NT2/D1 (cell line): ENCODE measurements around the gene POLR3A.
"Not testable (repeated sequence)": the region's sequence is repeated elsewhere in the genome, so short reads cannot be mapped to it uniquely, and the experiment has no call there.

Experiments
- DNase-seq: peaks from one replicate; pipeline ENCODE4 v3.0.0-alpha.2; 2011; ENCODE audit warnings: low read depth, low spot score
- H3K27me3 ChIP-seq: 2 replicates; pipeline ENCODE4 v1.6.0; 2011; ENCODE audit warnings: mild to moderate bottlenecking; ENCODE audit not compliant: insufficient read length, insufficient read depth
- H3K36me3 ChIP-seq: 2 replicates; pipeline ENCODE4 v1.6.1; 2011; ENCODE audit warnings: mild to moderate bottlenecking, low read length, mixed read lengths; ENCODE audit not compliant: insufficient read depth, insufficient read length
- H3K4me1 ChIP-seq: 2 replicates; pipeline ENCODE4 v1.5.1; 2011; ENCODE audit not compliant: insufficient read depth, insufficient read length
- H3K4me3 ChIP-seq: 2 replicates; pipeline ENCODE4 v1.5.1; 2011; ENCODE audit warnings: low read depth; ENCODE audit not compliant: insufficient read length
- H3K9ac ChIP-seq: 2 replicates; pipeline ENCODE4 v1.6.0; 2011; ENCODE audit warnings: low read depth; ENCODE audit not compliant: insufficient read length
- H3K9me3 ChIP-seq: 2 replicates; pipeline ENCODE4 v1.5.1; 2011; ENCODE audit warnings: mild to moderate bottlenecking, low read length; ENCODE audit not compliant: insufficient read depth
- SUZ12 ChIP-seq: IDR thresholded peaks from 2 replicates; pipeline ENCODE4 v1.6.1; 2011; ENCODE audit not compliant: insufficient read length, insufficient read depth; ENCODE audit errors: extremely low read depth
- YY1 ChIP-seq: IDR thresholded peaks from 2 replicates; pipeline ENCODE4 v1.6.1; 2011; ENCODE audit not compliant: insufficient read length, insufficient read depth
- ZNF274 ChIP-seq: IDR thresholded peaks from 2 replicates; pipeline ENCODE4 v1.6.1; 2011; ENCODE audit warnings: mild to moderate bottlenecking, low read depth, low read length

POLR3A gene

GRCh38 chr10:78029269-78030226 lies at the start of gene POLR3A:
Gene POLR3A, minus strand, starts transcription at chr10:78029515. Its CDS starts 108 bp downstream, at chr10:78029407.
- Histone ChIP-seq H3K27me3 (no peaks in the 10 kb centered on the region), H3K4me1 (peaks cover 2% of the 10 kb centered on the region), H3K9ac (peak within 1 kb of the TSS; percentile 88), H3K4me3 (peak within 1 kb of the TSS; percentile 89), H3K9me3 (no peaks in the 10 kb centered on the region), H3K36me3 (peaks cover 38% of the 10 kb centered on the region)
- TF ChIP-seq ZNF274 (no peak), SUZ12 (no peak), YY1 (no peak)
- DNase-seq, result peak; percentile 85

GRCh38 chr10:78078539-78079330 lies 49.4 kb upstream of the POLR3A start:
- H3K9ac ChIP-seq, result no peak overlapping the region
- H3K4me3 ChIP-seq, result no peak overlapping the region
- H3K9me3 ChIP-seq, result peaks cover 8% of the 10 kb centered on the region; the same call in 1 of the 2 replicates
- H3K36me3 ChIP-seq, result no peaks in the 10 kb centered on the region
- no peak for TF ChIP-seq YY1
- TF ChIP-seq SUZ12, result no peak
- no peak for TF ChIP-seq ZNF274
- H3K27me3 ChIP-seq, result no peaks in the 10 kb centered on the region
- H3K4me1 ChIP-seq, result no peaks in the 10 kb centered on the region
- DNase-seq, result no peak

GRCh38 chr10:78075806-78076205 lies 46.5 kb upstream of the POLR3A start:
- not testable (repeated sequence) for H3K9me3 ChIP-seq, H3K4me3 ChIP-seq, H3K27me3 ChIP-seq, H3K9ac ChIP-seq, H3K4me1 ChIP-seq, H3K36me3 ChIP-seq, DNase-seq

GRCh38 chr10:78072504-78072903 lies 43.2 kb upstream of the POLR3A start:
- peaks cover 8% of the 10 kb centered on the region; the same call in 1 of the 2 replicates for H3K9me3 ChIP-seq
- no peak for DNase-seq
- no peak overlapping the region for H3K9ac ChIP-seq
- H3K4me1 ChIP-seq, result no peaks in the 10 kb centered on the region
- no peaks in the 10 kb centered on the region for H3K27me3 ChIP-seq
- no peaks in the 10 kb centered on the region for H3K36me3 ChIP-seq
- TF ChIP-seq SUZ12 (no peak), ZNF274 (no peak), YY1 (no peak)
- H3K4me3 ChIP-seq, result no peak overlapping the region

GRCh38 chr10:78071857-78072179 lies 42.5 kb upstream of the POLR3A start:
- TF ChIP-seq ZNF274 (no peak), SUZ12 (no peak), YY1 (no peak)
- Histone ChIP-seq H3K27me3 (no peaks in the 10 kb centered on the region), H3K9ac (no peak overlapping the region), H3K9me3 (peaks cover 7% of the 10 kb centered on the region; the same call in 1 of the 2 replicates), H3K4me3 (no peak overlapping the region), H3K36me3 (no peaks in the 10 kb centered on the region), H3K4me1 (no peaks in the 10 kb centered on the region)
- DNase-seq, result no peak

- Histone ChIP-seq H3K36me3 (no peaks in the 10 kb centered on the region), H3K9me3 (peaks cover 2% of the 10 kb centered on the region; the same call in 1 of the 2 replicates), H3K4me1 (no peaks in the 10 kb centered on the region), H3K4me3 (no peak overlapping the region), H3K27me3 (no peaks in the 10 kb centered on the region), H3K9ac (no peak overlapping the region)
- no peak for TF ChIP-seq SUZ12
- no peak for TF ChIP-seq ZNF274
- TF ChIP-seq YY1, result no peak
- DNase-seq, result no peak
Observed at GRCh38 chr10:78071140-78071856, 42.0 kb upstream of the POLR3A start.

- DNase-seq, result no peak
Observed at GRCh38 chr10:78070726-78071125, 41.4 kb upstream of the POLR3A start.

GRCh38 chr10:78070064-78070463 lies 40.7 kb upstream of the POLR3A start:
- H3K4me3 ChIP-seq, H3K27me3 ChIP-seq: not testable (repeated sequence)

More at GRCh38 chr10:78070726-78071125, 41.4 kb upstream of the POLR3A start:
- TF ChIP-seq ZNF274 (no peak), SUZ12 (no peak), YY1 (no peak)
- Histone ChIP-seq H3K4me1 (no peaks in the 10 kb centered on the region), H3K36me3 (no peaks in the 10 kb centered on the region), H3K27me3 (no peaks in the 10 kb centered on the region), H3K9me3 (no peaks in the 10 kb centered on the region), H3K4me3 (no peak overlapping the region), H3K9ac (no peak overlapping the region)

More at GRCh38 chr10:78070064-78070463, 40.7 kb upstream of the POLR3A start:
- not testable (repeated sequence) for H3K4me1 ChIP-seq, DNase-seq, H3K36me3 ChIP-seq, H3K9ac ChIP-seq, H3K9me3 ChIP-seq
